ENCODE measurements around the gene C2CD2L. TPM values are rescaled to one million over a fixed set of nuclear protein-coding genes. Genes with fewer than 3 reads are reported as not detected.

C2CD2L gene
- polyA plus RNA-seq, 1 of the 3 experiments (the other 2 are of a cell fraction): 8.6 TPM

GRCh38 chr11:119125821-119126220 lies 18.7 kb downstream of the C2CD2L start:
- Histone ChIP-seq H3K9me2 (no peaks in the 10 kb centered on the region), H3K9ac (no peak overlapping the region), H3K4me1 (ENCODE audit: control insufficient read depth in 1 of 2, insufficient read depth in 2 of 2, low read depth in 1 of 2, low read length in 1 of 2) (peaks cover 7 to 9% of the 10 kb centered on the region in 2 experiments; a peak in 2 of 4 replicates), H3K4me2 (no peak overlapping the region), H4K20me1 (ENCODE audit: insufficient read depth) (no peaks in the 10 kb centered on the region), H3F3A (replicated peaks; ENCODE audit: insufficient read depth) (no peaks in the 10 kb centered on the region), H3K4me3 (ENCODE audit: low read depth in 2 of 2, low read length in 1 of 2) (no peak overlapping the region), H2AFZ (ENCODE audit: low read depth) (no peak overlapping the region), H3K27ac (ENCODE audit: low read depth in 2 of 2, low read length in 1 of 2) (no peak overlapping the region), H3K27me3 (ENCODE audit: insufficient read depth) (no peaks in the 10 kb centered on the region), H3K36me3 (replicated peaks in 1 of 2; ENCODE audit: control insufficient read depth in 1 of 2, insufficient read depth in 2 of 2, low read length in 1 of 2) (peaks cover 17 to 24% of the 10 kb centered on the region in 2 experiments), H3K9me3 (no peaks in the 10 kb centered on the region), H3K79me2 (ENCODE audit: insufficient read depth) (peaks cover 46% of the 10 kb centered on the region)
- ChIA-PET POLR2A (no interaction called here), CTCF (interaction anchor here (0.9 to 3.1 kb wide), 4 partner anchors 9 to 71 kb away, joined by 3 to 11 read pairs (median 6); no protein-coding TSS in a partner anchor)
- no peak for DNase-seq
- WGBS (ENCODE audit: low lambda C conversion rate): 95% methylated on average over 5 of the region's 6 CpGs
- TF ChIP-seq POLR2AphosphoS5 (IDR thresholded peaks at IDR 0.05; ENCODE audit: low read depth, low read length) (no peak), CTCF (IDR thresholded peaks at IDR 0.05) (no peak), IRF3 (IDR thresholded peaks at IDR 0.05; ENCODE audit: low read depth, low read length) (no peak)

DNA sequence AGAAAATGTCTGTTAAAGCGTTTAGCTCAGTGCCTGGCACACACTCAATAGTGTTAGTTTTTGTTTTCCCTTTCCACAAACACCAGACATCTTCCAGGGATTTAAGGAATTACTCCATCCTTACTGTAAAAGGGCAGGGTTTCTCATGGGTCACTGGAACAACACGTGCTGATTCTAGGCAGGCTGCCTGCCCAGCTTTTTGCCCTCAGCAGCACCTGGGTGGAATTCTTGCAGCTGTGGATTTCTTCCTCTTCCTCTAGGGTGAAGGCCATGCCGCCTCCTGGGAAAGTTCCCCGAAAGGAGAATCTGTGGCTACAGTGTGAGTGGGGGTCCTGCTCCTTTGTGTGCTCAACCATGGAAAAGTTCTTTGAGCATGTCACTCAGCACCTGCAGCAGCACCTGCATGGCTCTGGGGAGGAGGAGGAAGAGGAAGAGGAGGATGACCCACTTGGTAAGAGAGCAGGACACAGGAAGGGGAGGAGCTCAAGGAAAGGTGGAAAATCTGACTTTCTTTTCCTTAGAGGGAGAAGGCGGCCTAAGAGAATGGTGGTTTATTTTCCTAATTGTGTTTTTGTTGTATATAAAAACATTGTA lies 19.6 kb downstream of the C2CD2L start:
- H3K4me1 ChIP-seq (ENCODE audit: control insufficient read depth in 1 of 2, insufficient read depth in 2 of 2, low read depth in 1 of 2, low read length in 1 of 2): peaks cover 7% of the 10 kb centered on the region in 2 experiments; a peak in 2 of 4 replicates
- TF ChIP-seq FOXM1 (IDR thresholded peaks at IDR 0.05; ENCODE audit: low read depth) (no peak), RCOR1 (IDR thresholded peaks at IDR 0.05; ENCODE audit: low read length) (no peak), USF2 (IDR thresholded peaks at IDR 0.05; ENCODE audit: borderline replicate concordance, low read depth, low read length) (no peak), NFIC (IDR thresholded peaks at IDR 0.05; ENCODE audit: borderline replicate concordance) (no peak), SMC3 (IDR thresholded peaks at IDR 0.05; ENCODE audit: low read depth, low read length) (no peak), EZH2phosphoT487 (IDR thresholded peaks at IDR 0.05; ENCODE audit: borderline replicate concordance, low read depth) (no peak), SIN3A (IDR thresholded peaks at IDR 0.05; ENCODE audit: borderline replicate concordance, low read depth, low read length) (no peak), GABPA (IDR thresholded peaks at IDR 0.05; ENCODE audit: low read depth) (no peak), FOSL2 (IDR thresholded peaks at IDR 0.05; ENCODE audit: borderline replicate concordance, low read depth) (no peak), MEF2A (IDR thresholded peaks at IDR 0.05; ENCODE audit: borderline replicate concordance, low read depth) (no peak), GATA2 (CRISPR knock-in tag; IDR thresholded peaks at IDR 0.05) (no peak), MAX (IDR thresholded peaks at IDR 0.05; ENCODE audit: low read depth) (no peak)
- H2AFZ ChIP-seq (ENCODE audit: low read depth): no peak overlapping the region
- no peak for DNase-seq
- no peaks in the 10 kb centered on the region for H3K9me2 ChIP-seq
- H3F3A ChIP-seq (replicated peaks; ENCODE audit: insufficient read depth): no peaks in the 10 kb centered on the region
- no peaks in the 10 kb centered on the region for H3K9me3 ChIP-seq
- H3K27me3 ChIP-seq (ENCODE audit: insufficient read depth): no peaks in the 10 kb centered on the region
- H3K9ac ChIP-seq: no peak overlapping the region
- H3K4me3 ChIP-seq (ENCODE audit: low read depth in 2 of 2, low read length in 1 of 2): no peak overlapping the region
- no peak overlapping the region for H3K27ac ChIP-seq (ENCODE audit: low read depth in 2 of 2, low read length in 1 of 2)
- ChIA-PET POLR2A (no interaction called here), CTCF (interaction anchor here (0.8 to 1.9 kb wide), 4 partner anchors 19 to 197 kb away, joined by 3 to 8 read pairs (median 3); partner anchors contain the start of gene DPAGT1)
- H3K79me2 ChIP-seq (ENCODE audit: insufficient read depth): peaks cover 42% of the 10 kb centered on the region
- H4K20me1 ChIP-seq (ENCODE audit: insufficient read depth): no peaks in the 10 kb centered on the region
- WGBS (ENCODE audit: low lambda C conversion rate): 82% methylated on average over 5 of the region's 5 CpGs
- H3K36me3 ChIP-seq (replicated peaks in 1 of 2; ENCODE audit: control insufficient read depth in 1 of 2, insufficient read depth in 2 of 2, low read length in 1 of 2): peaks cover 24 to 25% of the 10 kb centered on the region in 2 experiments
- no peak overlapping the region for H3K4me2 ChIP-seq

Data from SK-N-SH (cell line).